Measurements from ENCODE around the gene BUD31. TPM values are rescaled to one million over a fixed set of nuclear protein-coding genes. Genes with fewer than 3 reads are reported as not detected.
A peak's percentile ranks its signal among the peaks of the same experiment; 100 is the strongest.
"Not testable (repeated sequence)": the region's sequence is repeated elsewhere in the genome, so short reads cannot be mapped to it uniquely, and the experiment has no call there.

The BUD31 gene
- total RNA-seq, 1 donor from 2014 or later = 147 TPM

GRCh38 chr7:99386584-99387238, 22.1 kb upstream of the BUD31 start:
- Mint-ChIP-seq H3K36me3 (ENCODE audit: low read depth) (peaks cover 48% of the 10 kb centered on the region), H3K27me3 (no peaks in the 10 kb centered on the region), H3K27ac (no peak overlapping the region), H3K4me3 (no peak overlapping the region), H3K4me1 (peaks cover 12% of the 10 kb centered on the region), H3K9me3 (no peaks in the 10 kb centered on the region)
- peak; percentile 81 for DNase-seq
- intact Hi-C loops (cut with micrococcal nuclease) = loop anchor here (2.0 kb wide), 1 partner anchor 22 kb away; no protein-coding TSS in a partner anchor

- peaks cover 52% of the 10 kb centered on the region for H3K36me3 Mint-ChIP-seq (ENCODE audit: low read depth)
- intact Hi-C loops (cut with micrococcal nuclease) = loop anchor here (2.0 kb wide), 1 partner anchor 22 kb away; no protein-coding TSS in a partner anchor
- H3K27me3 Mint-ChIP-seq, DNase-seq, H3K4me3 Mint-ChIP-seq, H3K9me3 Mint-ChIP-seq, H3K27ac Mint-ChIP-seq: not testable (repeated sequence)
- H3K4me1 Mint-ChIP-seq = peaks cover 14% of the 10 kb centered on the region
These were observed 21.5 kb upstream of the BUD31 start for GRCh38 chr7:99387239-99387635.

GRCh38 chr7:99387912-99388311, 20.9 kb upstream of the BUD31 start:
- intact Hi-C loops (cut with micrococcal nuclease) = loop anchor here (2.0 kb wide), 1 partner anchor 23 kb away; no protein-coding TSS in a partner anchor
- no peak for DNase-seq
- H3K27me3 Mint-ChIP-seq = no peaks in the 10 kb centered on the region
- H3K27ac Mint-ChIP-seq = no peak overlapping the region
- peaks cover 55% of the 10 kb centered on the region for H3K36me3 Mint-ChIP-seq (ENCODE audit: low read depth)
- no peak overlapping the region for H3K4me3 Mint-ChIP-seq
- peaks cover 16% of the 10 kb centered on the region for H3K4me1 Mint-ChIP-seq
- H3K9me3 Mint-ChIP-seq = no peaks in the 10 kb centered on the region

- no peaks in the 10 kb centered on the region for H3K9me3 Mint-ChIP-seq
- H3K4me3 Mint-ChIP-seq = no peak overlapping the region
- H3K36me3 Mint-ChIP-seq (ENCODE audit: low read depth) = peaks cover 67% of the 10 kb centered on the region
- no peaks in the 10 kb centered on the region for H3K27me3 Mint-ChIP-seq
- intact Hi-C loops (cut with micrococcal nuclease) = no loop called here
- DNase-seq = no peak
- H3K27ac Mint-ChIP-seq = no peak overlapping the region
- H3K4me1 Mint-ChIP-seq = peaks cover 11% of the 10 kb centered on the region
These were observed 19.0 kb upstream of the BUD31 start for GRCh38 chr7:99389772-99390171.

DNA sequence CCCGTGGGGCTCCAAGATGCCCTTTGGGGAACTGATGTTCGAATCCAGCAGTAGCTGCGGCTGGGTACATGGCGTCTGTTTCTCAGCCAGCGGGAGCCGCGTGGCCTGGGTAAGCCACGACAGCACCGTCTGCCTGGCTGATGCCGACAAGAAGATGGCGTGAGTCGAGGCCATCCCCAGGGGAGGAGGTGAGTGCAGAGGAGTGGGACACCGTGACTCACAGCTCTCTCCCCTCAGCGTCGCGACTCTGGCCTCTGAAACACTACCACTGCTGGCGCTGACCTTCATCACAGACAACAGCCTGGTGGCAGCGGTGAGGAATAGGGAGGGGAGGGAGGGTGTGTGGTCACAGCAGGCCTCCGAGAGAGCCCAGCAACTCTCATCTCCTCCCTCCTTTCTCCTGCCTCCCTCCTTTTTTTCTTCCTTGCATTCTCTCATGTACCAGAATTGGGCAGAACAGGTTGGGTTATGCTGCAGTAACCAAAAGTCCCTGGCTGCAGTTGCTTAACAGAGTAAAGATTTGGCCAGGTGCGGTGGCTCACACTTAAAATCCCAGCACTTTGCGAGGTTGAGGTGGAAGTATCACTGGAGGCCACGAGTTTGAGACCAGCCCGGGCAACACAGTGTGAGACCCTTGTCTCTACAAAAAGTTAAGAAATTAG, 17.7 kb upstream of the BUD31 start:
- Mint-ChIP-seq H3K4me3 (no peak overlapping the region), H3K4me1 (peaks cover 11% of the 10 kb centered on the region), H3K27ac (no peak overlapping the region), H3K27me3 (no peaks in the 10 kb centered on the region), H3K9me3 (no peaks in the 10 kb centered on the region), H3K36me3 (ENCODE audit: low read depth) (peaks cover 75% of the 10 kb centered on the region)
- DNase-seq = no peak
- intact Hi-C loops (cut with micrococcal nuclease) = no loop called here

GRCh38 chr7:99392046-99392445, 16.7 kb upstream of the BUD31 start:
- Mint-ChIP-seq H3K4me1 (peaks cover 11% of the 10 kb centered on the region), H3K27ac (no peak overlapping the region), H3K9me3 (no peaks in the 10 kb centered on the region), H3K4me3 (peak overlapping the region; percentile 22), H3K36me3 (ENCODE audit: low read depth) (peaks cover 72% of the 10 kb centered on the region), H3K27me3 (no peaks in the 10 kb centered on the region)
- intact Hi-C loops (cut with micrococcal nuclease) = loop anchor here (2.0 kb wide), 1 partner anchor 17 kb away; the partner anchor contains the start of gene ARPC1B
- no peak for DNase-seq

DNA sequence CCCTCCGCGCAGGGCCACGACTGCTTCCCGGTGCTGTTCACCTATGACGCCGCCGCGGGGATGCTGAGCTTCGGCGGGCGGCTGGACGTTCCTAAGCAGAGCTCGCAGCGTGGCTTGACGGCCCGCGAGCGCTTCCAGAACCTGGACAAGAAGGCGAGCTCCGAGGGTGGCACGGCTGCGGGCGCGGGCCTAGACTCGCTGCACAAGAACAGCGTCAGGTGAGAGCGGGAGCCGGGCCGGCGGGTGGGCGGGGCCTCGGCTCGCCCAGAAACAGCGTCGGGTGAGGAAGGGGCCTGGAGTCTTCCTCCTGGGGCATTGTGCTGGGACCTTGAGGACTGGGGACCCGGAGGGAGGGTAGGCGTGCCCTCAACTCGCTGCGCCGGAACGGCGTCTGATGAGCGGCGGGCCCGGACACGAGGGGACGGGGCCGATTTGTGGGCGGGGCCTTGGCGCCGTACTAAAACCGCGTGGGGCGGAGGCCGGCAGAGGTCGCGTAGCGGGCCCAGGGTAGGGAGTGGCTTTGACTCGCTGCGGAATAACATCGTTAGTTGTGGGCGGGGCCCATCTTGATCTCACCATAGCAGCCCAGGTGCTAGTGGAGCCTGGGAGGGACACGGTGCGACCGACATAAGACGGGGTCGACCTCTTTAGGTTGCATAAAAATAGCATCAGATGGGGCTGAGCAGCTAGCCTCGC, 16.0 kb upstream of the BUD31 start:
- Mint-ChIP-seq H3K36me3 (ENCODE audit: low read depth) (peaks cover 72% of the 10 kb centered on the region), H3K27ac (peak overlapping the region; percentile 79), H3K27me3 (no peaks in the 10 kb centered on the region)

DNA sequence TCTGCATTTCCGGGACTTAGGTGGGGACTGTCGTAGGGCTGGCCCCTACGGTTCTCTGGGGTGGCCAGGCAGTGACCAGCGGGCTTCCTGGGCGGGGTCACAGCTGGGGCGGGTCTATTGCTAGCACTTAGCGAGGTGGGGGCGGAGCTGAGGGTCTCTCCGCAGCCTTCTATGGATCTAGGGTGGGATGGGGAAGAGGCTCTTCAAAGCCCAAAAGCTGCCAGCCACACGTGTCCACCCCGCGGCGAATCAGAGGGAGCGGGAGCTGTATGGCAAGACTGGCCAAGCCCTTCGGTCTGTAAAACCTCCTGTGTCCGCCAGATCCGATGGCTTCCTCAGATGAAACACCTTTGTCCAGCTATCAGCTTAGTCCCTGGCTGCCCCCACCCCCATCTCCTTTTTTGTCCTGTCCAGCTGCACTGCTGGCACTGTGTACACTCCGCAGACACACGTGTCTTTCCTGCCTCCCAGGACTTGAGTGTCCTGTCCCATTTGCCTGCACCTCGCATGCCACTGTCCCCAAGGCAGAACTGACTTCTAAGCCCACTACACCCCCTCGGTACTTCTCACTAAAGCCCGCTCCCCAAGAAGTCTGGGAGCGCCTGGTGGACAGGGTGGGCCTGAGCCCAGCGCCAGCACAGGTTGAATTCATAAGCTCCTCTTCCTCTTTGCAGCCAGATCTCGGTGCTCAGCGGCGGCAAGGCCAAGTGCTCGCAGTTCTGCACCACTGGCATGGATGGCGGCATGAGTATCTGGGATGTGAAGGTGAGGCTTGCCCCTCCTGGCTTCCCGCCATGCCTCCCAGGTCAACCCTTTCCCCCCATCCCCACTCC, 15.2 kb upstream of the BUD31 start:
- Mint-ChIP-seq H3K9me3 (no peaks in the 10 kb centered on the region), H3K27me3 (no peaks in the 10 kb centered on the region), H3K4me3 (peak overlapping the region; percentile 69), H3K4me1 (peaks cover 15% of the 10 kb centered on the region), H3K36me3 (ENCODE audit: low read depth) (peaks cover 72% of the 10 kb centered on the region), H3K27ac (peak overlapping the region; percentile 79)
- intact Hi-C loops (cut with micrococcal nuclease) = loop anchor here (2.0 kb wide), 1 partner anchor 19 kb away; the partner anchor contains the start of gene ARPC1B
- DNase-seq = no peak

More for the DNA sequence above, 16.0 kb upstream of the BUD31 start:
- H3K4me3 Mint-ChIP-seq = peak overlapping the region; percentile 69
- intact Hi-C loops (cut with micrococcal nuclease) = loop anchor here (2.0 kb wide), 1 partner anchor 18 kb away; the partner anchor contains the start of gene ARPC1B
- H3K4me1 Mint-ChIP-seq = peaks cover 11% of the 10 kb centered on the region
- H3K9me3 Mint-ChIP-seq = no peaks in the 10 kb centered on the region
- DNase-seq = peak; percentile 93

DNA sequence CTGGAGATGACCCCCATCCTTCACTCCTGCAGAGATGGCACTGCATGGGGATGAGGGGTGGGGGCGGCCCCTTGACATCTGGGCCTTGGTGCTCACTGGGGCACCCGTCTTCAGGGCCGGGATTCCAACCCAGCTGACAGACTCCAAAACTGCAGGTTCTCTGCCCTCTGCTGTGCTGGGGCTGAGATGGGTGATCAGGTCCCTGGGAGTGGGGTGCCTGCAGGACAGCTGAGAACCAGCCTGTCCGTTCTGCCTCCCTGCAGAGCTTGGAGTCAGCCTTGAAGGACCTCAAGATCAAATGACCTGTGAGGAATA, 14.6 kb upstream of the BUD31 start:
- no peak overlapping the region for H3K4me3 Mint-ChIP-seq
- H3K4me1 Mint-ChIP-seq = peaks cover 18% of the 10 kb centered on the region
- no peaks in the 10 kb centered on the region for H3K27me3 Mint-ChIP-seq
- H3K27ac Mint-ChIP-seq = no peak overlapping the region
- no peak for DNase-seq
- H3K36me3 Mint-ChIP-seq (ENCODE audit: low read depth) = peaks cover 74% of the 10 kb centered on the region
- no peaks in the 10 kb centered on the region for H3K9me3 Mint-ChIP-seq
- intact Hi-C loops (cut with micrococcal nuclease) = no loop called here

DNA sequence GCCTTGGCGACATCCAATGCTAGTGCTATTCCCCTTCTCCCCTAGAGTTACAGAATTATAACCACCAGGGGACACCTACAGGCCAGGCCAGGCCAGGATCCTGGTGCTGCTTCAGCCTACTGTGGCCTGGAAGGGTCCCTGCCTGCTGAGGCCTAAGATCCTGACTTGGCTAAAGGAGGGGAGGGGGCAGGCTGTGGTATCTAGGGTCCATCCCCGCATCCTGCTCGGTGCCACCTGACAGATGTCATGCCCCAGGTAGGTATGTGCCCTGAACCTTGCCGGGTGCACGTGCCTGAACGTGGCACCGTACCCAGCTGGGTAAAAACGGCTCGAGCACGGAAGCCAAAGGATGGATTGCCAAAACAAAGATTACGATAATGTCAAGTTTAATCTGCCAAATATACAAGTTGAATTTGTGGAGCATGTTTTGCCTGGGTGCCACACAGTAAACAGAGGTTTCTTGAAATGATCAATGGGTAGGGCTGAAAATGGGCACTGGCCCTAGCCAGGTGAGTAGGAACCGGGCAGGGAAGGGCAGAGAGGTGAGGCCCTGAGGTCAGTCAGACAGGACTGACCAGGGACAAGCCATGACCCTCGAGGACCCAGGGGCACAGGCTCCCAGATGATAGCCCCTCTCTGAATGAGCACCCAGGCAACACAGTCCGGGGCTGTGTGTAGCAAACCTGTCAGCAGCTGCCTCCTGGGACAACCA, 13.0 kb upstream of the BUD31 start:
- no peak for DNase-seq
- peaks cover 80% of the 10 kb centered on the region for H3K36me3 Mint-ChIP-seq (ENCODE audit: low read depth)
- H3K4me1 Mint-ChIP-seq = peaks cover 20% of the 10 kb centered on the region
- H3K27ac Mint-ChIP-seq = no peak overlapping the region
- H3K27me3 Mint-ChIP-seq = no peaks in the 10 kb centered on the region
- no peak overlapping the region for H3K4me3 Mint-ChIP-seq
- intact Hi-C loops (cut with micrococcal nuclease) = no loop called here
- no peaks in the 10 kb centered on the region for H3K9me3 Mint-ChIP-seq

GRCh38 chr7:99396418-99397296, 12.1 kb upstream of the BUD31 start:
- intact Hi-C loops (cut with micrococcal nuclease) = no loop called here
- Mint-ChIP-seq H3K36me3 (ENCODE audit: low read depth) (peaks cover 82% of the 10 kb centered on the region), H3K9me3 (no peaks in the 10 kb centered on the region), H3K27ac (peak overlapping the region; percentile 11), H3K27me3 (no peaks in the 10 kb centered on the region), H3K4me1 (peaks cover 20% of the 10 kb centered on the region), H3K4me3 (no peak overlapping the region)
- no peak for DNase-seq

- H3K4me3 Mint-ChIP-seq = no peak overlapping the region
- H3K36me3 Mint-ChIP-seq (ENCODE audit: low read depth) = peaks cover 82% of the 10 kb centered on the region
- no peaks in the 10 kb centered on the region for H3K9me3 Mint-ChIP-seq
- no peak overlapping the region for H3K27ac Mint-ChIP-seq
- H3K27me3 Mint-ChIP-seq = no peaks in the 10 kb centered on the region
- peaks cover 18% of the 10 kb centered on the region for H3K4me1 Mint-ChIP-seq
- no peak for DNase-seq
- intact Hi-C loops (cut with micrococcal nuclease) = no loop called here
These were observed 11.3 kb upstream of the BUD31 start for GRCh38 chr7:99397297-99397983.

Measured in activated CD4-positive, alpha-beta T cell treated with anti-CD3 and anti-CD28 coated beads, Interleukin-2, amount 10 ng/mL, durations not matched to agents 24 days and 14 days (primary cell).